Keratinocyte (primary cell): ENCODE data around the gene CCL2. TPM values are rescaled to one million over a fixed set of nuclear protein-coding genes. Genes with fewer than 3 reads are reported as not detected.

Experiments
- DNase-seq: peaks from one replicate; pipeline ENCODE4 v3.0.0-alpha.2; 2011; ENCODE audit warnings: low read depth, missing footprints, low spot score
- FAIRE-seq: peaks from 2 replicates; lab custom pipeline; 2011; peaks lifted over from hg19 to GRCh38; lab: Jason Lieb, UNC
- H2AFZ ChIP-seq: 2 replicates; pipeline ENCODE4 v1.6.0; 2012; ENCODE audit warnings: low read length, control low read depth, inconsistent platforms; ENCODE audit not compliant: control insufficient read depth
- H3K27ac ChIP-seq: 2 replicates; pipeline ENCODE4 v1.5.1; 2011; ENCODE audit warnings: low read length; ENCODE audit not compliant: control insufficient read depth, insufficient read depth
- H3K27me3 ChIP-seq: 3 replicates; pipeline ENCODE4 v1.6.0; 2011; ENCODE audit warnings: low read length; ENCODE audit not compliant: control insufficient read depth, insufficient read depth; ENCODE audit errors: extremely low read depth
- H3K36me3 ChIP-seq, 2 experiments: 2 replicates in 1 of 2; 3 replicates in 1 of 2; pipeline ENCODE4 v1.5.1; 2011; ENCODE audit warnings: low read length in 2 of 2, mild to moderate bottlenecking in 1 of 2; ENCODE audit not compliant: control insufficient read depth in 2 of 2, insufficient read depth in 2 of 2; ENCODE audit errors: extremely low read depth in 1 of 2
- H3K4me1 ChIP-seq: 3 replicates; pipeline ENCODE4 v1.5.1; 2011; ENCODE audit warnings: low read length; ENCODE audit not compliant: control insufficient read depth, insufficient read depth; ENCODE audit errors: extremely low read depth
- H3K4me2 ChIP-seq: 3 replicates; pipeline ENCODE4 v1.6.0; 2011; ENCODE audit warnings: low read depth, low read length; ENCODE audit not compliant: control insufficient read depth, insufficient read depth; ENCODE audit errors: extremely low read depth
- H3K4me3 ChIP-seq, 3 experiments: fragments of 200-600 bp in 1 of 3; sonication (generic) in 1 of 3; 2 replicates in 2 of 3; 3 replicates in 1 of 3; pipeline ENCODE4 v1.5.1; 2011 to 2016; ENCODE audit warnings: low read length in 3 of 3, mild to moderate bottlenecking in 3 of 3, control low read depth in 2 of 3, inconsistent platforms in 1 of 3, low read depth in 1 of 3, mixed read lengths in 1 of 3, mixed run types in 1 of 3, moderate library complexity in 1 of 3; ENCODE audit not compliant: control insufficient read depth in 2 of 3, insufficient read depth in 2 of 3; ENCODE audit errors: extremely low read depth in 1 of 3
- H3K79me2 ChIP-seq: 2 replicates; pipeline ENCODE4 v1.6.0; 2012; ENCODE audit warnings: low read length; ENCODE audit not compliant: control insufficient read depth, insufficient read depth
- H3K9ac ChIP-seq: 3 replicates; pipeline ENCODE4 v1.6.0; 2011; ENCODE audit warnings: low read length; ENCODE audit not compliant: control insufficient read depth, insufficient read depth; ENCODE audit errors: extremely low read depth
- H3K9me1 ChIP-seq: 3 replicates; pipeline ENCODE4 v1.6.0; 2011; ENCODE audit warnings: low read length; ENCODE audit not compliant: control insufficient read depth, insufficient read depth; ENCODE audit errors: extremely low read depth
- H3K9me3 ChIP-seq: 2 replicates; pipeline ENCODE4 v1.5.1; 2012; ENCODE audit warnings: low read depth, low read length; ENCODE audit not compliant: control insufficient read depth
- H4K20me1 ChIP-seq: 3 replicates; pipeline ENCODE4 v1.6.0; 2011; ENCODE audit warnings: low read length; ENCODE audit not compliant: control insufficient read depth, insufficient read depth; ENCODE audit errors: extremely low read depth
- CTCF ChIP-seq, 3 experiments: IDR thresholded peaks in 1 of 3; conservative IDR thresholded peaks in 1 of 3; optimal IDR thresholded peaks in 1 of 3; 2 replicates in 2 of 3; 3 replicates in 1 of 3; pipeline versions ENCODE3 to v1.5.1; 2011; ENCODE audit warnings: low read length in 3 of 3, mild to moderate bottlenecking in 3 of 3, moderate library complexity in 2 of 3, control low read depth in 1 of 3, inconsistent platforms in 1 of 3; ENCODE audit not compliant: insufficient read depth in 2 of 3; ENCODE audit errors: extremely low read depth in 1 of 3
- EZH2 ChIP-seq: IDR thresholded peaks from one replicate; pipeline ENCODE4 v1.6.1; 2012; ENCODE audit warnings: inconsistent platforms, mild to moderate bottlenecking, low read length, moderate library complexity
- dilution Hi-C: fragments of 300-500 bp; cut with MboI; formaldehyde crosslinking; loops from one replicate; pipeline ENCODE4 v1.7.0; 2020; ENCODE audit warnings: low sequenced_read_pairs; ENCODE audit not compliant: extremely low pct_ligation_motif_present
- polyA plus RNA-seq, 5 experiments: library from polyadenylated mRNA; depleted of rRNA in 3 of 5; stranded (reverse) in 3 of 5; stranded (forward) in 1 of 5; unstranded in 1 of 5; fragments of >200 nt; gene quantifications; 1 replicate in 1 of 5; 2 replicates in 3 of 5; 3 replicates in 1 of 5; pipeline versions ENCODE4 v1.2.1 to v1.2.3, GENCODE V29; 2011 to 2012; ENCODE audit warnings: missing spikeins in 2 of 5, low read depth in 1 of 5, low replicate concordance in 1 of 5

The CCL2 gene
- polyA plus RNA-seq, 1 donor (not counting 4 experiments of a cell fraction or from before 2014, with no cell fraction given) = 0.24 TPM

GRCh38 chr17:34300652-34301370 lies 45.7 kb downstream of the CCL2 start:
- Histone ChIP-seq H4K20me1 (no peaks in the 10 kb centered on the region), H3K36me3 (no peaks in the 10 kb centered on the region), H3K79me2 (no peaks in the 10 kb centered on the region), H3K4me1 (peaks cover 30% of the 10 kb centered on the region), H3K27ac (peak overlapping the region; percentile 64), H3K9ac (no peak overlapping the region), H3K9me1 (no peaks in the 10 kb centered on the region), H3K27me3 (no peaks in the 10 kb centered on the region), H3K4me2 (peak overlapping the region; percentile 9), H2AFZ (no peak overlapping the region), H3K9me3 (no peaks in the 10 kb centered on the region), H3K4me3 (no peak overlapping the region)
- TF ChIP-seq CTCF (optimal IDR thresholded peaks at IDR 0.05 in 1 of 3, IDR thresholded peaks at IDR 0.05 in 1 of 3, conservative IDR thresholded peaks at IDR 0.05 in 1 of 3; ENCODE audit: extremely low read depth in 1 of 3, insufficient read depth in 2 of 3, low read length in 3 of 3) = no peak
- TF ChIP-seq EZH2 = no peak
- peak; percentile 75 for FAIRE-seq
- peak; percentile 68 for DNase-seq
- dilution Hi-C loops = no loop called here

GRCh38 chr17:34301986-34302385 lies 46.9 kb downstream of the CCL2 start:
- DNase-seq = no peak
- Histone ChIP-seq H3K27ac (no peak overlapping the region), H3K27me3 (no peaks in the 10 kb centered on the region), H4K20me1 (no peaks in the 10 kb centered on the region), H3K9ac (no peak overlapping the region), H3K9me1 (no peaks in the 10 kb centered on the region), H3K9me3 (no peaks in the 10 kb centered on the region), H3K4me3 (no peak overlapping the region), H3K4me1 (peaks cover 30% of the 10 kb centered on the region), H3K4me2 (no peak overlapping the region), H3K79me2 (no peaks in the 10 kb centered on the region), H3K36me3 (no peaks in the 10 kb centered on the region), H2AFZ (no peak overlapping the region)
- TF ChIP-seq EZH2 (no peak), CTCF (optimal IDR thresholded peaks at IDR 0.05 in 1 of 3, IDR thresholded peaks at IDR 0.05 in 1 of 3, conservative IDR thresholded peaks at IDR 0.05 in 1 of 3; ENCODE audit: extremely low read depth in 1 of 3, insufficient read depth in 2 of 3, low read length in 3 of 3) (no peak)
- FAIRE-seq = no peak
- dilution Hi-C loops = no loop called here
